HEK293 (cell line): ENCODE results near the gene ABHD8.

Experiments used
- CTCF ChIA-PET: fragments of 350-600 bp; formaldehyde crosslinking; extraction: SDS; loops from one replicate; lab custom pipeline; 2021; ENCODE audit warnings: antibody characterized with exemption; lab: Yijun Ruan, JAX
- POLR2A ChIA-PET: fragments of 300-600 bp; formaldehyde crosslinking; extraction: SDS; loops from one replicate; lab custom pipeline; 2020; ENCODE audit warnings: antibody characterized with exemption, inconsistent platforms; lab: Yijun Ruan, JAX
- H3K27ac ChIP-seq: fragments of 200-500 bp; sonication (Bioruptor generic); 2 replicates; pipeline ENCODE4 v1.5.1; 2014; ENCODE audit warnings: low read depth, low read length, control low read depth, inconsistent platforms; ENCODE audit errors: extremely low read depth
- H3K36me3 ChIP-seq, 2 experiments: fragments of 200-500 bp in 1 of 2; sonication (Bioruptor generic) in 1 of 2; 1 replicate in 1 of 2; 2 replicates in 1 of 2; pipeline ENCODE4 v1.5.1; 2014 to 2017; ENCODE audit warnings: inconsistent platforms in 2 of 2, low read length in 2 of 2; ENCODE audit not compliant: control insufficient read depth in 2 of 2, insufficient read depth in 1 of 2
- H3K4me1 ChIP-seq: fragments of 200-500 bp; sonication (Bioruptor generic); 2 replicates; pipeline ENCODE4 v1.5.1; 2014; ENCODE audit warnings: mild to moderate bottlenecking, low read length, inconsistent platforms; ENCODE audit not compliant: control insufficient read depth, insufficient read depth
- H3K4me3 ChIP-seq: 2 replicates; pipeline ENCODE4 v1.5.1; 2011; ENCODE audit warnings: low read depth, mild to moderate bottlenecking, control low read depth, low read length, moderate library complexity
- H3K9me3 ChIP-seq: fragments of 200-500 bp; sonication (Bioruptor generic); 2 replicates; pipeline ENCODE4 v1.5.1; 2014; ENCODE audit warnings: low read depth, low read length, inconsistent platforms; ENCODE audit not compliant: control insufficient read depth, insufficient read depth
- CTCF ChIP-seq: fragments of 450-650 bp; formaldehyde crosslinking; IDR thresholded peaks from 2 replicates; pipeline ENCODE4 v1.5.1; 2016; ENCODE audit warnings: missing biosample characterization, missing genetic modification characterization
- HOXD13 ChIP-seq: sonication (generic); formaldehyde crosslinking; IDR thresholded peaks from 2 replicates; pipeline ENCODE4 v1.8.0; 2022; ENCODE audit warnings: missing genetic modification reagents, borderline replicate concordance
- INSM2 ChIP-seq: fragments of 450-650 bp; formaldehyde crosslinking; IDR thresholded peaks from 2 replicates; pipeline ENCODE4 v1.5.1; 2016; ENCODE audit warnings: missing biosample characterization, missing genetic modification characterization
- KLF8 ChIP-seq: fragments of 450-650 bp; formaldehyde crosslinking; IDR thresholded peaks from 2 replicates; pipeline ENCODE4 v1.5.1; 2016; ENCODE audit warnings: missing biosample characterization, missing genetic modification characterization
- MYNN ChIP-seq: fragments of 450-650 bp; formaldehyde crosslinking; IDR thresholded peaks from 2 replicates; pipeline ENCODE4 v1.5.1; 2016; ENCODE audit warnings: missing biosample characterization, missing genetic modification characterization, borderline replicate concordance
- MZF1 ChIP-seq: fragments of 450-650 bp; formaldehyde crosslinking; IDR thresholded peaks from 2 replicates; pipeline ENCODE4 v1.5.1; 2017; ENCODE audit warnings: missing biosample characterization, missing genetic modification characterization, borderline replicate concordance
- SP2 ChIP-seq: fragments of 450-650 bp; formaldehyde crosslinking; IDR thresholded peaks from 2 replicates; pipeline ENCODE4 v1.5.1; 2016; ENCODE audit warnings: missing biosample characterization, missing genetic modification characterization
- SP3 ChIP-seq: fragments of 450-650 bp; formaldehyde crosslinking; IDR thresholded peaks from 2 replicates; pipeline ENCODE4 v1.5.1; 2016; ENCODE audit warnings: missing biosample characterization, missing genetic modification characterization
- SP7 ChIP-seq: fragments of 450-650 bp; formaldehyde crosslinking; IDR thresholded peaks from 2 replicates; pipeline ENCODE4 v1.5.1; 2016; ENCODE audit warnings: missing biosample characterization, missing genetic modification characterization
- WT1 ChIP-seq: fragments of 450-650 bp; formaldehyde crosslinking; IDR thresholded peaks from 2 replicates; pipeline ENCODE4 v1.5.1; 2016; ENCODE audit warnings: missing biosample characterization, missing genetic modification characterization
- ZBTB26 ChIP-seq: fragments of 450-650 bp; formaldehyde crosslinking; optimal IDR thresholded peaks from 2 replicates; pipeline ENCODE3; 2016; ENCODE audit warnings: missing biosample characterization, mild to moderate bottlenecking, missing genetic modification characterization
- ZBTB7A ChIP-seq: fragments of 450-650 bp; formaldehyde crosslinking; IDR thresholded peaks from 2 replicates; pipeline ENCODE4 v1.5.1; 2016; ENCODE audit warnings: low read depth, missing biosample characterization, missing genetic modification characterization
- ZFP37 ChIP-seq: fragments of 450-650 bp; formaldehyde crosslinking; IDR thresholded peaks from 2 replicates; pipeline ENCODE4 v1.5.1; 2016; ENCODE audit warnings: missing biosample characterization, missing genetic modification characterization
- ZNF174 ChIP-seq: fragments of 450-650 bp; formaldehyde crosslinking; IDR thresholded peaks from 2 replicates; pipeline ENCODE4 v1.5.0; 2017; ENCODE audit warnings: missing biosample characterization, mild to moderate bottlenecking, missing genetic modification characterization
- ZNF18 ChIP-seq: fragments of 450-650 bp; formaldehyde crosslinking; IDR thresholded peaks from 2 replicates; pipeline ENCODE4 v1.5.1; 2016; ENCODE audit warnings: missing biosample characterization, missing genetic modification characterization
- ZNF202 ChIP-seq: fragments of 450-650 bp; formaldehyde crosslinking; IDR thresholded peaks from 2 replicates; pipeline ENCODE4 v1.5.1; 2016; ENCODE audit warnings: missing biosample characterization, missing genetic modification characterization, borderline replicate concordance
- ZNF23 ChIP-seq: fragments of 450-650 bp; formaldehyde crosslinking; IDR thresholded peaks from 2 replicates; pipeline ENCODE4 v1.5.1; 2016; ENCODE audit warnings: missing biosample characterization, missing genetic modification characterization, borderline replicate concordance
- ZNF404 ChIP-seq: fragments of 450-650 bp; formaldehyde crosslinking; IDR thresholded peaks from 2 replicates; pipeline ENCODE4 v1.5.1; 2017; ENCODE audit warnings: missing biosample characterization, missing genetic modification characterization
- ZNF423 ChIP-seq: fragments of 450-650 bp; formaldehyde crosslinking; IDR thresholded peaks from 2 replicates; pipeline ENCODE4 v1.5.1; 2016; ENCODE audit warnings: missing biosample characterization, missing genetic modification characterization
- ZNF48 ChIP-seq: fragments of 450-650 bp; formaldehyde crosslinking; IDR thresholded peaks from 2 replicates; pipeline ENCODE4 v1.5.1; 2016; ENCODE audit warnings: missing biosample characterization, missing genetic modification characterization
- ZNF501 ChIP-seq: fragments of 450-650 bp; formaldehyde crosslinking; IDR thresholded peaks from 2 replicates; pipeline ENCODE4 v1.5.1; 2016; ENCODE audit warnings: missing biosample characterization, missing genetic modification characterization
- ZNF548 ChIP-seq: fragments of 450-650 bp; formaldehyde crosslinking; IDR thresholded peaks from 2 replicates; pipeline ENCODE4 v1.5.1; 2016; ENCODE audit warnings: missing biosample characterization, missing genetic modification characterization
- ZNF549 ChIP-seq: fragments of 450-650 bp; IDR thresholded peaks from 2 replicates; pipeline ENCODE4 v1.5.1; 2018; ENCODE audit warnings: missing biosample characterization, missing genetic modification characterization, mild to moderate bottlenecking, inconsistent platforms, moderate library complexity
- ZNF571 ChIP-seq: fragments of 450-650 bp; formaldehyde crosslinking; IDR thresholded peaks from 2 replicates; pipeline ENCODE4 v1.5.0; 2017; ENCODE audit warnings: missing biosample characterization, missing genetic modification characterization
- ZNF600 ChIP-seq: fragments of 450-650 bp; formaldehyde crosslinking; IDR thresholded peaks from 2 replicates; pipeline ENCODE4 v1.5.1; 2016; ENCODE audit warnings: missing biosample characterization, missing genetic modification characterization
- ZNF623 ChIP-seq: fragments of 450-650 bp; formaldehyde crosslinking; IDR thresholded peaks from 2 replicates; pipeline ENCODE4 v1.5.1; 2016; ENCODE audit warnings: missing biosample characterization, missing genetic modification characterization
- ZNF776 ChIP-seq: fragments of 450-650 bp; formaldehyde crosslinking; IDR thresholded peaks from 2 replicates; pipeline ENCODE4 v1.5.0; 2017; ENCODE audit warnings: missing biosample characterization, missing genetic modification characterization, borderline replicate concordance
- ZNF777 ChIP-seq: fragments of 450-650 bp; formaldehyde crosslinking; IDR thresholded peaks from 2 replicates; pipeline ENCODE4 v1.5.1; 2017; ENCODE audit warnings: missing biosample characterization, missing genetic modification characterization, borderline replicate concordance
- ZNF785 ChIP-seq: fragments of 450-650 bp; formaldehyde crosslinking; IDR thresholded peaks from 2 replicates; pipeline ENCODE4 v1.5.1; 2016; ENCODE audit warnings: missing biosample characterization, missing genetic modification characterization
- ZSCAN30 ChIP-seq: fragments of 450-650 bp; IDR thresholded peaks from 2 replicates; pipeline ENCODE4 v1.5.1; 2018; ENCODE audit warnings: missing biosample characterization, mild to moderate bottlenecking, missing genetic modification characterization, moderate library complexity
- ZSCAN5A ChIP-seq: fragments of 450-650 bp; formaldehyde crosslinking; IDR thresholded peaks from 2 replicates; pipeline ENCODE4 v1.5.1; 2016; ENCODE audit warnings: missing biosample characterization, missing genetic modification characterization

The ABHD8 gene

GRCh38 chr19:17266975-17267788, 36.0 kb downstream of the ABHD8 start, which contains the start of gene BABAM1:
BABAM1 (plus strand) TSS chr19:17267443; CDS start chr19:17268807, 1,364 bp downstream.
- Histone ChIP-seq H3K36me3 (peaks cover 13 to 23% of the 10 kb centered on the region in 2 experiments; a peak in 2 of 3 replicates), H3K9me3 (no peaks in the 10 kb centered on the region), H3K4me1 (no peaks in the 10 kb centered on the region), H3K27ac (peak within 1 kb of the TSS; percentile 62), H3K4me3 (peak within 1 kb of the TSS; percentile 73)
- ChIA-PET POLR2A (interaction anchor here (0.5 to 2.5 kb wide), 22 partner anchors 9 to 665 kb away, joined by 3 to 23 read pairs (median 4); partner anchors contain the start of genes ABHD8, ANKLE1, CCDC124 and DDA1), CTCF (interaction anchor here (0.5 to 5.5 kb wide), 10 partner anchors 9 to 610 kb away, joined by 3 to 37 read pairs (median 5); partner anchors contain the start of genes ANKLE1, HAUS8 and MYO9B)
- 0 out of 2 replicates have a peak, but pooled peaks have one; percentile 16 for TF ChIP-seq KLF8 (tag by site-specific recombination)
- no peak for TF ChIP-seq WT1 (tag by site-specific recombination)
- peak; percentile 100 for TF ChIP-seq SP2 (tag by site-specific recombination)
- TF ChIP-seq MZF1 (tag by site-specific recombination), result no peak
- peak; percentile 94 for TF ChIP-seq SP3
- no peak for TF ChIP-seq ZBTB7A (tag by site-specific recombination)
- no peak for TF ChIP-seq HOXD13 (CRISPR knock-in tag)
- TF ChIP-seq MYNN, result no peak
- TF ChIP-seq ZNF202 (tag by site-specific recombination), result no peak
- TF ChIP-seq ZNF600 (tag by site-specific recombination), result no peak
- peak; percentile 24; the same call in 1 of the 2 replicates for TF ChIP-seq ZNF777
- TF ChIP-seq ZNF571, result no peak
- TF ChIP-seq INSM2, result no peak
- TF ChIP-seq ZNF623, result no peak
- TF ChIP-seq ZNF48 (tag by site-specific recombination), result no peak
- TF ChIP-seq ZNF549 (tag by site-specific recombination), result no peak
- no peak for TF ChIP-seq ZNF776 (tag by site-specific recombination)
- TF ChIP-seq ZNF174 (tag by site-specific recombination), result no peak
- TF ChIP-seq ZNF785, result no peak
- no peak for TF ChIP-seq ZSCAN30 (tag by site-specific recombination)
- TF ChIP-seq CTCF (tag by site-specific recombination), result no peak
- no peak for TF ChIP-seq ZNF23 (tag by site-specific recombination)
- TF ChIP-seq ZFP37 (tag by site-specific recombination), result no peak
- TF ChIP-seq ZNF423 (tag by site-specific recombination), result no peak
- TF ChIP-seq SP7 (tag by site-specific recombination), result no peak
- TF ChIP-seq ZNF501, result no peak
- TF ChIP-seq ZNF548 (tag by site-specific recombination), result no peak
- TF ChIP-seq ZNF18 (tag by site-specific recombination), result no peak
- no peak for TF ChIP-seq ZSCAN5A (tag by site-specific recombination)
- TF ChIP-seq ZBTB26, result no peak
- no peak for TF ChIP-seq ZNF404
